ENCODE results near the gene GNAI3.

GRCh38 chr1:109537450-109538178, 10.8 kb upstream of the GNAI3 start:
- no peak for TF ChIP-seq RNF2 (IDR thresholded peaks at IDR 0.05; ENCODE audit: borderline replicate concordance, low read depth, low read length, missing control alignments, poor library complexity, severe bottlenecking)
- TF ChIP-seq CTCF (IDR thresholded peaks at IDR 0.05; ENCODE audit: control extremely low read depth in 1 of 3, insufficient read depth in 1 of 3, low read depth in 1 of 3, low read length in 3 of 3) = no peak
- no peak for TF ChIP-seq YY1 (IDR thresholded peaks at IDR 0.05; ENCODE audit: low read depth, low read length)
- no peak for TF ChIP-seq POU5F1 (IDR thresholded peaks at IDR 0.05; ENCODE audit: low read depth, low read length)
- TF ChIP-seq JUND (IDR thresholded peaks at IDR 0.05; ENCODE audit: low read length) = no peak
- no peak for TF ChIP-seq EZH2 (IDR thresholded peaks at IDR 0.05; ENCODE audit: low read depth, low read length, severe bottlenecking)
- TF ChIP-seq SP1 (IDR thresholded peaks at IDR 0.05; ENCODE audit: low read depth, low read length) = 0 out of 2 replicates have a peak, but pooled peaks have one; percentile 47

Measured in H1 (cell line).